ENCODE measurements around the gene ACAA1. TPM values are rescaled to one million over a fixed set of nuclear protein-coding genes. Genes with fewer than 3 reads are reported as not detected.

Gene ACAA1
- total RNA-seq, 4 donors from 2014 or later, result 123 to 278 (median 204) TPM

DNA sequence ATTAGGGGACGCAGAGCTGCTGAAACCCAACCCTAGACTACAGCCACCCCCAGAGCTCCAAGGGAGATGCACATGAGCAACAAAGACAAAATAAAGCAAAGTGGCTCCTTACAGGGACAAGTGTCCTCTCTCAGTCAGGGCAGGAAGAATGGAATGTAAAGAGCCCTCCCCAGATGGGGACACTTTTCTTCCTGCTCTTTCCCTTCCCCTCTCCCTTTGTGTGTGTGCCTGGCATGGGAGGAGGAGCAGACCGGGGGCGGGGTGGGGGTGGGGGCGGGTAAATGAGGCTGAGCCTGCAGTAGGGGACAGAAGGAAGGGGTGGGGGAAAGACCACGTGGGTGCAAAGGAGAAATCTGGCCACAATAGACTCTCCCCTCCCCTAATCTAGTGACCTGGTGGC lies 37.4 kb downstream of the ACAA1 start:
- in situ Hi-C loops (cut with MboI; ENCODE audit: low pct_ligation_motif_present in 1 of 4, low pct_unique_long_range_greater_than_20kb in 1 of 4, low sequenced_read_pairs in 3 of 4), result no loop called here
- WGBS, 2 donors (ENCODE audit: low coverage in 1 of 2), result 38 to 40% methylated on average over 2 to 5 of the region's 5 CpGs
- H3K36me3 ChIP-seq, result no peaks in the 10 kb centered on the region
- intact Hi-C loops (cut with DNase I; ENCODE audit: low total_unique reads), result no loop called here
- H3K9me3 ChIP-seq, result no peaks in the 10 kb centered on the region
- no peak for TF ChIP-seq POLR2AphosphoS5 (IDR thresholded peaks at IDR 0.05)
- TF ChIP-seq POLR2A (IDR thresholded peaks at IDR 0.05), result no peak
- TF ChIP-seq, protein P1, sequence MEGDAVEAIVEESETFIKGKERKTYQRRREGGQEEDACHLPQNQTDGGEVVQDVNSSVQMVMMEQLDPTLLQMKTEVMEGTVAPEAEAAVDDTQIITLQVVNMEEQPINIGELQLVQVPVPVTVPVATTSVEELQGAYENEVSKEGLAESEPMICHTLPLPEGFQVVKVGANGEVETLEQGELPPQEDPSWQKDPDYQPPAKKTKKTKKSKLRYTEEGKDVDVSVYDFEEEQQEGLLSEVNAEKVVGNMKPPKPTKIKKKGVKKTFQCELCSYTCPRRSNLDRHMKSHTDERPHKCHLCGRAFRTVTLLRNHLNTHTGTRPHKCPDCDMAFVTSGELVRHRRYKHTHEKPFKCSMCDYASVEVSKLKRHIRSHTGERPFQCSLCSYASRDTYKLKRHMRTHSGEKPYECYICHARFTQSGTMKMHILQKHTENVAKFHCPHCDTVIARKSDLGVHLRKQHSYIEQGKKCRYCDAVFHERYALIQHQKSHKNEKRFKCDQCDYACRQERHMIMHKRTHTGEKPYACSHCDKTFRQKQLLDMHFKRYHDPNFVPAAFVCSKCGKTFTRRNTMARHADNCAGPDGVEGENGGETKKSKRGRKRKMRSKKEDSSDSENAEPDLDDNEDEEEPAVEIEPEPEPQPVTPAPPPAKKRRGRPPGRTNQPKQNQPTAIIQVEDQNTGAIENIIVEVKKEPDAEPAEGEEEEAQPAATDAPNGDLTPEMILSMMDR (IDR thresholded peaks at IDR 0.05), result no peak
- no peak for TF ChIP-seq EP300 (IDR thresholded peaks at IDR 0.05; ENCODE audit: low read depth)
- H3K4me1 ChIP-seq, result no peaks in the 10 kb centered on the region
- H3K27ac ChIP-seq, result no peak overlapping the region
- DNase-seq, result no peak
- H3K27me3 ChIP-seq, result no peaks in the 10 kb centered on the region
- no peak overlapping the region for H3K4me3 ChIP-seq

GRCh38 chr3:38098376-38098723 lies 38.6 kb downstream of the ACAA1 start:
- in situ Hi-C loops (cut with MboI; ENCODE audit: low pct_ligation_motif_present in 1 of 4, low pct_unique_long_range_greater_than_20kb in 1 of 4, low sequenced_read_pairs in 3 of 4), result no loop called here
- no peaks in the 10 kb centered on the region for H3K27me3 ChIP-seq
- DNase-seq, result no peak
- no peaks in the 10 kb centered on the region for H3K36me3 ChIP-seq
- H3K4me3 ChIP-seq, result no peak overlapping the region
- no peak for TF ChIP-seq POLR2A (IDR thresholded peaks at IDR 0.05)
- no peak for TF ChIP-seq POLR2AphosphoS5 (IDR thresholded peaks at IDR 0.05)
- TF ChIP-seq, protein P1 (IDR thresholded peaks at IDR 0.05), result no peak
- TF ChIP-seq EP300 (IDR thresholded peaks at IDR 0.05; ENCODE audit: low read depth), result no peak
- no peaks in the 10 kb centered on the region for H3K4me1 ChIP-seq
- no peaks in the 10 kb centered on the region for H3K9me3 ChIP-seq
- WGBS, 2 donors (ENCODE audit: low coverage in 1 of 2), result 84 to 94% methylated on average over 9 of the region's 9 CpGs
- no peak overlapping the region for H3K27ac ChIP-seq
- intact Hi-C loops (cut with DNase I; ENCODE audit: low total_unique reads), result no loop called here

DNA sequence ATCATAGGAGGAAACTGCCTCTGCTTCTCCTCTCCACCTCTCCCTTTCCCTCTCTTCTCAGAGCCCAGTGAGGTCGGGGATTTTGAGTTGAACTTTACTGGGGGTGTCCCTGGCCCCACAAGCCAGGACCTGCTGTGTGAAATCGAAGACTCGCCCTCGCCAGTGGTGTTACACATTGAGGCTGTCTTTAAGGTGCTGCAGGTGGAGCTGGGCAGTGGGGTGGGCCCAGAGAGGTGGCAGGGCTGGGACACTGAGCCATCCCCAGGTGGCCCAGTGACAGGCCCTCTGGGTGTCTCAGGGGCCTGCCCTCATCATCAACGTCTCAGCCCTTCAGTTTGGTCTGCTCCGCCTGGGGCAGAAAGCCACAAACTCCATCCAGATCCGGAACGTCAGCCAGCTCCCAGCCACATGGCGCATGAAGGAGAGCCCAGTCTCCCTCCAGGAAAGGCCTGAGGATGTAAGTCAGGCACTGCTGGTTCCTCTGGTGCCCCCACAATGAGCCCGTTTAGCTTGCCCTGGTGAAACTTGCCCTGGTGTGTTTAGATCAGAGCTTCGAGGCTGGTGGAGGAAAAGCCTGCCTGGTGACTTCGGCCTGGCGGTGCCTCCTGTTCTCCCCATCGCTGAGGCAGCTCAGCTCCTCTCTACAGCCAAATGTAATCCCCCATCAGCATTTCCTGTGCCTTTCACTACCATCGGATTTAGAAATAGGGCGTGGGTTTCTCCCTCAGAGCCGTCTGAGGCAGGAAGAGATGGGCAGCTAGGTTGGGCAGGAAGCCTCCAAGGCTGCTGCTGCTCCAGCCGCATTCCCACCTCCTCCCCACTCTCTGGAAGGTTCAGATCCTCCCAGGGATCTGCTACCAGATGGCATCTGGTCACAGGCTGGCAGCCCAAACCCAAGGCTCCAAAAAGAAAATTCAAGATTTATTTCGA lies 39.2 kb downstream of the ACAA1 start:
- intact Hi-C loops (cut with DNase I; ENCODE audit: low total_unique reads), result no loop called here

More for the DNA sequence above, 39.2 kb downstream of the ACAA1 start:
- H3K4me1 ChIP-seq, result no peaks in the 10 kb centered on the region
- no peaks in the 10 kb centered on the region for H3K27me3 ChIP-seq
- whole genome bisulfite sequencing, 2 donors (ENCODE audit: low coverage in 1 of 2), result 67 to 83% methylated on average over 1 to 19 of the region's 19 CpGs
- no peaks in the 10 kb centered on the region for H3K36me3 ChIP-seq
- no peaks in the 10 kb centered on the region for H3K9me3 ChIP-seq
- TF ChIP-seq, protein P1 (IDR thresholded peaks at IDR 0.05), result no peak
- no peak for TF ChIP-seq EP300 (IDR thresholded peaks at IDR 0.05; ENCODE audit: low read depth)
- no peak for TF ChIP-seq POLR2A (IDR thresholded peaks at IDR 0.05)
- TF ChIP-seq POLR2AphosphoS5 (IDR thresholded peaks at IDR 0.05), result no peak
- no peak overlapping the region for H3K27ac ChIP-seq
- no peak for DNase-seq
- no peak overlapping the region for H3K4me3 ChIP-seq
- in situ Hi-C loops (cut with MboI; ENCODE audit: low pct_ligation_motif_present in 1 of 4, low pct_unique_long_range_greater_than_20kb in 1 of 4, low sequenced_read_pairs in 3 of 4), result no loop called here

Data from transverse colon (tissue), 4 donors.